GM19372 (cell line): ENCODE results near the gene NT5DC4.

Experiments used
- ATAC-seq: cut with Tn5 transposase; IDR thresholded peaks from one replicate; pipeline ENCODE4 v1.9.1; 2021; ENCODE audit warnings: mild to moderate bottlenecking, low read depth, moderate library complexity; ENCODE audit not compliant: unreplicated experiment

Gene NT5DC4

GRCh38 chr2:112776113-112776512, 55.3 kb downstream of the NT5DC4 start:
- ATAC-seq = no peak

DNA sequence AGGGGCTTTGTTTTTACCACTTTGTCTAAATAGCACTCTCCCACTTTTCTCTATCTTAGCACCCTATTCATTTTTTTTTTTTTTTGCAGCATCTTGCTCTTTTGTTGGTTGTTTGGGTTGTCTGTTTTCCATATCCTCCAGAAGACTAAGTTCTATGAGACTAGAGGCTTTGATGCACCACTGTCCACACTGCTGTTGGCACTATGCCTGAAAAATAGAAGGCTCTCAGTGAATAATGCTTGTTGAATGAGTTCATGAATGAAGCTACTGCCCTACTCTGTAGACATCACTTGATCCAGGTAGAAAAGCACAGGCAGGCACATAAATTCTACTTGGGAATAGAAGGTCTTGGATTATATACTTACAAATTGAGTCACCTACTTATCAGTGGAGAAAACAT, 56.2 kb downstream of the NT5DC4 start:
- ATAC-seq = no peak

DNA sequence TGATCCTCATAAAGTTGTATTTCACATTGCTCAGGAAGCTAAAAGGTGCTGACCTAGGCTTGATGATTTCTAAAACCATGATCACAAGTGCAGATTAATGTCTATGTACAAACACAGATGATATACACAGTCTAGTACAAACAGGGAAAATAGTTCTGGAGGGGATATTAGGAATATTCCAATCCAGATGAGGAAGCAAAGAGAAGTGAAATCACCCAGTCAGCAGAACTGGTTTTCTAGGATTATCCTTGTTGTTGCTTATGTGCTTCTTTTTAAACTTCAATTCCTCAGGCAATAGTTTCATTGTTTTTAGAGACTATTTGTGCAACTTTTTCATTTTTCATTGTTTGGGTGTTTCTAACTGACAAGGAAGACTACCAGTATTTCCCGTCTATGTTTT, 58.8 kb downstream of the NT5DC4 start:
- no peak for ATAC-seq

DNA sequence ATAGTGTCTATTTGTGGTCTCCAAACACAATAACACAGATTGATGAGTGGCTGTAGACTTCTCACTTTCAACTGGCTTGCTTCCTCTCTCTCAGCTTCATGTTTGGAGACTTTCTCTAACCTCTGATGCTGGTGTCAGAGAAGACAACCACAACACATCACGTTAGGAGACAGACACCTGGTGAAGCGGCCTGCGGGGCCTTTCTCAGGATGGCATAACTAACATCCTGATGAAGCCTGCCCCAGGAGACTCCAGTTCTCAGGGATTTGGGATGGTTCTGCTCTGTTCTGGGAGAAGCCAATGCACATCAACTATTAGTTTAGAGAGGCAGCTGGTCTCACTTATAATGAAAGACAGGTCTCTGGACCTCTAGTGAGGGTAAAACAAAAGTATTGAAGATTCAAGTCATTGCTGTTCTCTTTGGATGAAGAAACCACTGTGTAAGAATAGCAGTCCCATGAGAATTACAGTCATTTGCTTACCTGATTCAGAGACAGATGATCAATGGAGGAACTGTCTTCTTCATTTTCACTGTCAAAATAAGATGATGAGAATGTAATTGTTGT, 61.5 kb downstream of the NT5DC4 start:
- peak; percentile 74 for ATAC-seq

DNA sequence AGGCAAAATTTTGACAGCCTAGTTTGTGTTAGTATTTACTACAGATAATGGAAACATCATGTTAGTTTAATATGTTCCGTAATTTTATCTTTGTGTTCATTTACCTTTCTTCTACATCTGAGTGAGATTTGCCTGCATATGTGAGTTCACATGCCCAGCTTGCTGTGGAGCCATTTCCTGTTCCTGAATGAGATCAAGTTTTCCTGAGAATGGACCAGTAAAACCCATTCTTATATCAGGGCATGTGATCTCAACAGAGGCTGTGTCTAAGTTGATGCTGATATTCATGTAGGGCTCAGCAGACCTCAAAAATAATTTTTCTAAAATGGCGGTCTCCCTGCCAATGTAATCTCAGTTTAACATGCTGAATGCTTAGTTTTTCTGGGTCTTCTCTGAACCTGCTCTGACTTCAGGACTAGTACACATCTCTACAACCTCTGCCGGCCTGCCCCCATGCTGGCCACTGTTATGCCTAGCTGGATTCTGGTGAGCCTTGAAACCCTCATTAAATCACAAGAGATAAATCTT, 62.4 kb downstream of the NT5DC4 start:
- no peak for ATAC-seq

DNA sequence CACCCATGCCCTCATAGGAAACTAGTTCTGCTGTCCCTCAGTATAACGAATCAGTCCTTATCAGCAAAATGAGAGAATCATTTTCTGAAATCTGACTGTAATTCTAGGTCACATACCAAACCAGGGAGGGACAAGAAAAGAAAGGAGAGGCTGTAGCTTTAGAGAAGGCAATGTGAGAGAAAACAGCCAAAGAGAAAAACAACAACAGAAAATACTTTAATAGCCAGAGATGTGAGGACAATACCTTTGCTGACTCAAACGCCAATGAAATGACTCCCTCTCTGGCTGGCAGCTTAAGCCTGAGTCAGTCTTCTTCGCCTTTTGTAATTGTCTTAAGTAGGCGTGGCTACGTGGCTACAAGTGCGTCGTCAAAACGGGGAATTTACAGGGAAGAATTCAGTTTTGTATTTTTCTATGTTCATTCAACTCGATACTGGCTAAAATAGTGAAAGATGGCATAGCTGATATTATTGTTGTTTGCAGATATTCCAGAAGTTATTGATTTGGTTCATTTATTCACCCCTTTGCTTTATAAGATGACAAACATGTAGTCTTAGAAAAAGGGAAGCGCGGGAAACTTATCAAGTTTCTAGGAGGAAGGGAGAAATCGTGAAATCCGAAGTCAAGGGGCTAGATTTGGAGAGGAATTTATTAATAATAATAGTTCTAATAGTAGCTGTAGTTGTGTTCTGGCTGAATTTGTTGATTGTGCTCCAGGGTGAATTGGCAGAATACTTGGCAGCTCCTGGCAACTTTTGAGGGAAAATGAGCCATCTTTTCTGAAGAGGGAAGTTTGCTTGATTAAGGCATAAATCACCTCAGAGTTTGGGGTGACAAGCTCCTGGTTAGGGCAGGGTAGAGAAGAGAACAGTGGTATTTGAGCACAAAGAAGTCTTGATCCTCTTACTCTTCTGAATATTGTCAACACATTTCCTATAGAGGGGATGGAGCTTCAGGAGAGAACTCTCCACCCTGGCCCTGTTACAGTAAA, 63.7 kb downstream of the NT5DC4 start, which contains the start of gene IL1A:
Gene IL1A (minus strand): TSS at position 295 of the 991 bp plus-strand sequence. CDS start 723 bp downstream, outside the sequence.
- no peak for ATAC-seq

- no peak for ATAC-seq
These were observed 66.5 kb downstream of the NT5DC4 start for GRCh38 chr2:112787294-112787693.

- ATAC-seq = no peak
These were observed 67.0 kb downstream of the NT5DC4 start for GRCh38 chr2:112787729-112788393.

- no peak for ATAC-seq
These were observed 67.8 kb downstream of the NT5DC4 start for GRCh38 chr2:112788653-112789052.
